ENCODE results near the gene ISM2.

The ISM2 gene

GRCh38 chr14:77524536-77524935 lies 25.9 kb upstream of the ISM2 start:
- no peak for TF ChIP-seq CTCF (IDR thresholded peaks at IDR 0.05; ENCODE audit: low read depth, low read length, missing control alignments)

GRCh38 chr14:77523109-77523508 lies 24.5 kb upstream of the ISM2 start:
- no peak for TF ChIP-seq CTCF (IDR thresholded peaks at IDR 0.05; ENCODE audit: low read depth, low read length, missing control alignments)
- DNase-seq (ENCODE audit: extremely low read depth, low read depth): no peak
- H3K4me3 ChIP-seq (replicated peaks; ENCODE audit: low read depth, low read length): no peak overlapping the region

More at GRCh38 chr14:77524536-77524935, 25.9 kb upstream of the ISM2 start:
- no peak for DNase-seq (ENCODE audit: extremely low read depth, low read depth)
- H3K4me3 ChIP-seq (replicated peaks; ENCODE audit: low read depth, low read length): no peak overlapping the region

- H3K4me3 ChIP-seq (replicated peaks; ENCODE audit: low read depth, low read length): no peak overlapping the region
- no peak for TF ChIP-seq CTCF (IDR thresholded peaks at IDR 0.05; ENCODE audit: low read depth, low read length, missing control alignments)
- no peak for DNase-seq (ENCODE audit: extremely low read depth, low read depth)
These were observed 21.9 kb upstream of the ISM2 start for GRCh38 chr14:77520555-77520954.

- no peak overlapping the region for H3K4me3 ChIP-seq (replicated peaks; ENCODE audit: low read depth, low read length)
- no peak for DNase-seq (ENCODE audit: extremely low read depth, low read depth)
- no peak for TF ChIP-seq CTCF (IDR thresholded peaks at IDR 0.05; ENCODE audit: low read depth, low read length, missing control alignments)
These were observed 17.5 kb upstream of the ISM2 start for GRCh38 chr14:77516126-77516525.

GRCh38 chr14:77511486-77512162 lies 13.0 kb upstream of the ISM2 start:
- no peak for DNase-seq (ENCODE audit: extremely low read depth, low read depth)
- H3K4me3 ChIP-seq (replicated peaks; ENCODE audit: low read depth, low read length): no peak overlapping the region
- TF ChIP-seq CTCF (IDR thresholded peaks at IDR 0.05; ENCODE audit: low read depth, low read length, missing control alignments): no peak

- no peak for DNase-seq (ENCODE audit: extremely low read depth, low read depth)
- no peak overlapping the region for H3K4me3 ChIP-seq (replicated peaks; ENCODE audit: low read depth, low read length)
- TF ChIP-seq CTCF (IDR thresholded peaks at IDR 0.05; ENCODE audit: low read depth, low read length, missing control alignments): no peak
These were observed 10.8 kb upstream of the ISM2 start for GRCh38 chr14:77509366-77509765.

- no peak for TF ChIP-seq CTCF (IDR thresholded peaks at IDR 0.05; ENCODE audit: low read depth, low read length, missing control alignments)
- no peak for DNase-seq (ENCODE audit: extremely low read depth, low read depth)
- H3K4me3 ChIP-seq (replicated peaks; ENCODE audit: low read depth, low read length): no peak overlapping the region
These were observed 10.3 kb upstream of the ISM2 start for GRCh38 chr14:77508876-77509275.

Data from HFF-Myc (cell line).